AML-193 (cell line): ENCODE measurements around the gene TCEAL3.
"Not testable (repeated sequence)": the region's sequence is repeated elsewhere in the genome, so short reads cannot be mapped to it uniquely, and the experiment has no call there.

Source experiments
- DNase-seq, 2 experiments: peaks; one replicate each; lab custom pipeline; 2025; lab: John Stamatoyannopoulos, UW

Gene TCEAL3

GRCh38 chrX:103626855-103627254 is 19.1 kb downstream of the TCEAL3 start:
- no peak for DNase-seq

GRCh38 chrX:103628386-103629317 is 20.9 kb downstream of the TCEAL3 start, which contains the start of gene TCEAL1:
Gene TCEAL1, plus strand, starts transcription at chrX:103628975. Its CDS starts 942 bp downstream, at chrX:103629917.
- DNase-seq = peak; percentile 12 to 14

- DNase-seq = no peak
Measured at GRCh38 chrX:103629318-103630170, 21.8 kb downstream of the TCEAL3 start.

GRCh38 chrX:103630171-103630511 is 22.4 kb downstream of the TCEAL3 start:
- peak in 1 of 2 experiments; percentile 23 for DNase-seq

- no peak for DNase-seq
Measured at GRCh38 chrX:103631145-103631544, 23.4 kb downstream of the TCEAL3 start.

GRCh38 chrX:103635436-103635835 is 27.7 kb downstream of the TCEAL3 start:
- no peak for DNase-seq

GRCh38 chrX:103637604-103638338 is 30.0 kb downstream of the TCEAL3 start:
- DNase-seq = no peak

- not testable (repeated sequence) for DNase-seq
Measured at GRCh38 chrX:103638479-103639346, 30.9 kb downstream of the TCEAL3 start.

- DNase-seq = no peak
Measured at GRCh38 chrX:103640401-103641155, 32.8 kb downstream of the TCEAL3 start.

GRCh38 chrX:103644125-103644524 is 36.4 kb downstream of the TCEAL3 start:
- no peak for DNase-seq

- no peak for DNase-seq
Measured at GRCh38 chrX:103647630-103648029, 39.9 kb downstream of the TCEAL3 start.

GRCh38 chrX:103651151-103651773 is 43.5 kb downstream of the TCEAL3 start:
- DNase-seq = no peak

GRCh38 chrX:103655230-103656000 is 47.7 kb downstream of the TCEAL3 start:
- DNase-seq = not testable (repeated sequence)

- DNase-seq = no peak
Measured at GRCh38 chrX:103656617-103657016, 48.9 kb downstream of the TCEAL3 start.

- not testable (repeated sequence) for DNase-seq
Measured at GRCh38 chrX:103657066-103657465, 49.3 kb downstream of the TCEAL3 start.

GRCh38 chrX:103658681-103659433 is 51.1 kb downstream of the TCEAL3 start:
- no peak for DNase-seq

- DNase-seq = not testable (repeated sequence)
Measured at GRCh38 chrX:103659460-103659859, 51.7 kb downstream of the TCEAL3 start.
